Measurements from ENCODE around the gene NFYC.
A peak's percentile ranks its signal among the peaks of the same experiment; 100 is the strongest.

Gene NFYC

GRCh38 chr1:40649592-40649930, 41.9 kb upstream of the NFYC start:
- Histone ChIP-seq H3K4me3 (no peak overlapping the region), H3K27ac (no peak overlapping the region), H3K27me3 (peaks cover 0 to 6% of the 10 kb centered on the region in 2 donors), H3K36me3 (peaks cover 0 to 6% (median 4%) of the 10 kb centered on the region in 3 donors), H3K9me3 (no peaks in the 10 kb centered on the region), H3K4me1 (peaks cover 0 to 13% (median 3%) of the 10 kb centered on the region in 4 donors)
- intact Hi-C loops (cut with DNase I; ENCODE audit: low total_unique reads): no loop called here
- DNase-seq: no peak
- TF ChIP-seq, protein P1, sequence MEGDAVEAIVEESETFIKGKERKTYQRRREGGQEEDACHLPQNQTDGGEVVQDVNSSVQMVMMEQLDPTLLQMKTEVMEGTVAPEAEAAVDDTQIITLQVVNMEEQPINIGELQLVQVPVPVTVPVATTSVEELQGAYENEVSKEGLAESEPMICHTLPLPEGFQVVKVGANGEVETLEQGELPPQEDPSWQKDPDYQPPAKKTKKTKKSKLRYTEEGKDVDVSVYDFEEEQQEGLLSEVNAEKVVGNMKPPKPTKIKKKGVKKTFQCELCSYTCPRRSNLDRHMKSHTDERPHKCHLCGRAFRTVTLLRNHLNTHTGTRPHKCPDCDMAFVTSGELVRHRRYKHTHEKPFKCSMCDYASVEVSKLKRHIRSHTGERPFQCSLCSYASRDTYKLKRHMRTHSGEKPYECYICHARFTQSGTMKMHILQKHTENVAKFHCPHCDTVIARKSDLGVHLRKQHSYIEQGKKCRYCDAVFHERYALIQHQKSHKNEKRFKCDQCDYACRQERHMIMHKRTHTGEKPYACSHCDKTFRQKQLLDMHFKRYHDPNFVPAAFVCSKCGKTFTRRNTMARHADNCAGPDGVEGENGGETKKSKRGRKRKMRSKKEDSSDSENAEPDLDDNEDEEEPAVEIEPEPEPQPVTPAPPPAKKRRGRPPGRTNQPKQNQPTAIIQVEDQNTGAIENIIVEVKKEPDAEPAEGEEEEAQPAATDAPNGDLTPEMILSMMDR (IDR thresholded peaks at IDR 0.05): no peak

DNA sequence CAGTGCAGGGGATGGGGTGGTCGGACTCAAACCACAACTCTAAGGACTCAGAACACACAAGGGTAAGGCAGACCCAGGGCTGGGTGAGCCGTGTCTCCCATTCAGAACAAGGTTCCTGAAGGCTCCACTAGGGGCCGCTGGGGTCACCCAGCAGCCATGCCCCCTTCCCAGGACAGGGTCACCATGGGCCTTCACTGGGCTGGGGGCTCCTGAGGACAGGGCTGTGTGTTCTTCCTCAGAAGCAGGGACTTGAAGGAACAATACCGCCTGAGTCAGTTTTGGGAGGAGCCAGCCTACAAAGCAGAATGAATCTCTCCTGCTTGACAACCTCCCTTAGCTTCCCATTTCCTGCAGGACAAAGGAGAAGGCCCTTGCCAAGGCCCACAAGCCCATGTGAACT, 41.4 kb upstream of the NFYC start:
- intact Hi-C loops (cut with DNase I; ENCODE audit: low total_unique reads): no loop called here
- TF ChIP-seq, protein P1 (IDR thresholded peaks at IDR 0.05): peak in 1 of 2 experiments; percentile 7
- Histone ChIP-seq H3K36me3 (peaks cover 0 to under 1% (median 0%) of the 10 kb centered on the region in 3 donors), H3K27ac (no peak overlapping the region), H3K4me3 (no peak overlapping the region), H3K9me3 (no peaks in the 10 kb centered on the region), H3K27me3 (peaks cover 0 to 11% of the 10 kb centered on the region in 2 donors), H3K4me1 (peaks cover 0 to 13% (median 3%) of the 10 kb centered on the region in 4 donors)
- no peak for DNase-seq

DNA sequence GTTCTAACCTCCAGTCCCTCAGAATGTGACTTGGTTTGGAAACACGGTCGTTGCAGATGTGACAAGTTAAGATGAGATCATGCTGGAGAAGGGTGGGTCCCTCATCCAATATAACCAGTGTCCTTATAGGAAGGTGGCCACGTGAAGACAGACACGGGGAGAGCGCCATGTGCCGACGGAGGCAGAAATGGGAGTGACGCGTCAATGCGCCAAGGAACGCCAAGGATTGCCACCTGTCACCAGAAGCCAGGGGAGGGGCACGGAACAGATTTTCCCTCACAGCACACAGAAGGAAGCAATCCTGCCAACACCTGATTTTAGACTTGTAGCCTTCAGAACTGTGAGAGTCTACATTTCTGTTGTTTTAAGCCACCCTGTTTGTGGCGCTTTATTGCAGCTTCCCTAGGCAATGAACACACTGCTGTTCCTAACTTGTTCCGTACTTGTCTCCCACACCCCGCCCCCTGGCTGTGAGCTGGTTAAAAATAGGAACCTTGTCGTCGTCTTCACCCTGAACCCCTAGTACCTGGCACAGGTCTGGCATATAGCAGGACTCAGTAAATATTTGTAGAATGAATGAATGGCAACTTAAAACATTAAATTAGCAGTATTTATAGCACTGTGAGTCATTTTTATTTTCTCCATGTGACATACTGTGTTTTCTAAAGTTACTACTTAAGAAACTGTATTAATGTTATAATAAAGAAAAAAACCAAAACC, 40.2 kb upstream of the NFYC start:
- peaks cover 0 to 11% of the 10 kb centered on the region in 2 donors for H3K27me3 ChIP-seq

GRCh38 chr1:40652468-40652867, 39.0 kb upstream of the NFYC start:
- intact Hi-C loops (cut with DNase I; ENCODE audit: low total_unique reads): no loop called here
- TF ChIP-seq, protein P1 (IDR thresholded peaks at IDR 0.05): no peak
- H3K4me3 ChIP-seq: no peak overlapping the region
- H3K27me3 ChIP-seq: peaks cover 0 to 11% of the 10 kb centered on the region in 2 donors
- no peaks in the 10 kb centered on the region for H3K9me3 ChIP-seq
- H3K4me1 ChIP-seq: peaks cover 0 to 13% (median 3%) of the 10 kb centered on the region in 4 donors
- no peaks in the 10 kb centered on the region for H3K36me3 ChIP-seq
- no peak overlapping the region for H3K27ac ChIP-seq
- DNase-seq: no peak

More for the DNA sequence above, 40.2 kb upstream of the NFYC start:
- H3K27ac ChIP-seq: no peak overlapping the region
- DNase-seq: no peak
- intact Hi-C loops (cut with DNase I; ENCODE audit: low total_unique reads): no loop called here
- no peaks in the 10 kb centered on the region for H3K9me3 ChIP-seq
- TF ChIP-seq, protein P1 (IDR thresholded peaks at IDR 0.05): no peak
- peaks cover 0 to 13% (median 3%) of the 10 kb centered on the region in 4 donors for H3K4me1 ChIP-seq
- no peak overlapping the region for H3K4me3 ChIP-seq
- H3K36me3 ChIP-seq: no peaks in the 10 kb centered on the region

- intact Hi-C loops (cut with DNase I; ENCODE audit: low total_unique reads): no loop called here
- Histone ChIP-seq H3K27me3 (peaks cover 0 to 11% of the 10 kb centered on the region in 2 donors), H3K9me3 (no peaks in the 10 kb centered on the region), H3K27ac (no peak overlapping the region), H3K4me1 (peaks cover 0 to 13% (median 3%) of the 10 kb centered on the region in 4 donors), H3K36me3 (peaks cover 0 to 1% (median 0%) of the 10 kb centered on the region in 3 donors), H3K4me3 (no peak overlapping the region)
- TF ChIP-seq, protein P1 (IDR thresholded peaks at IDR 0.05): no peak
- DNase-seq: no peak
Observed at GRCh38 chr1:40652979-40653378, 38.5 kb upstream of the NFYC start.

Measured in tibial artery (tissue), 4 donors.